ENCODE measurements around the gene NHLRC4. TPM values are rescaled to one million over a fixed set of nuclear protein-coding genes. Genes with fewer than 3 reads are reported as not detected.

NHLRC4 gene
- total and polyA plus RNA-seq, 2 of the 13 experiments (the other 11 are each of a cell fraction or from before 2014, with no cell fraction given), result 0.40 to 0.59 TPM

DNA sequence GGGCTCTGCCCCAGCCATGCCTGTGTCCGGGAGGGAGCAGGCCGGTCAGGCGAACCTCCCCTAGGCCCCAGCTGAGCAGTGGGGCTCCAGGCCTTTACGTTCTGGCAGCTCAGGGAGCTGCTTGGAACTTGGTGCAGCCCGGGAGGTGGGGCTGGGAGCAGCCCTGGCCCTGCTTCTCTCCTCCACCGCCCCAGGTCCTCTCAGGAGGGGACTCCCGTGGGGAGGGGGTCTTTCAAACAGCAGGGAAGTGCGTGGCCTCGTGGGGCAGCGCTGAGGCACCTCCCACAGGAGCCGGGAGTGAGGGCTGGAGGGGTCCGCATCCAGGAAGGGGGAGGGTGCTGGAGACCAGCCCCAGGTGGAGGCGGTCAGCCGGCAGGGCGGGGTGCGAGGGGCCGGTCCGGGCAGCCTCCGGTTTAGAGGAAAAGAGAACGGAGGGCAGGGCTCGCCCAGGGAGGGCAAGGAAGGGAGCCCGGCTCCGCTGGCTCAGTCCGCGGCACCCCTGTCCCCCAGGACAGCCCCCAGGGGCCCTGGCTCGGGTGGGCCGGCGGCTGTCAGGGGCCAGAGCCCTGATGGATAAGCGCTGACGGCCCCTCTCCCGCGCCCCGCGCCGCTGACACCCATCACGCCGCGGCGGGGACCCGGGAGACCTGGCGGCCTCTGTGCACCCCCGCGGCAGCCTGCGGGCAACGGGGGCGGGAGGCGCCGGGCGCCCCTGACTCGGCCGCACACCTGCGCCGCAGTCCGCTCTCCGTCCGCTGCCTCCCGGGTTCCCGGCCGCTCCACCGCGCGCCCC is 7.2 kb upstream of the NHLRC4 start (continued):
- TF ChIP-seq, protein P1, sequence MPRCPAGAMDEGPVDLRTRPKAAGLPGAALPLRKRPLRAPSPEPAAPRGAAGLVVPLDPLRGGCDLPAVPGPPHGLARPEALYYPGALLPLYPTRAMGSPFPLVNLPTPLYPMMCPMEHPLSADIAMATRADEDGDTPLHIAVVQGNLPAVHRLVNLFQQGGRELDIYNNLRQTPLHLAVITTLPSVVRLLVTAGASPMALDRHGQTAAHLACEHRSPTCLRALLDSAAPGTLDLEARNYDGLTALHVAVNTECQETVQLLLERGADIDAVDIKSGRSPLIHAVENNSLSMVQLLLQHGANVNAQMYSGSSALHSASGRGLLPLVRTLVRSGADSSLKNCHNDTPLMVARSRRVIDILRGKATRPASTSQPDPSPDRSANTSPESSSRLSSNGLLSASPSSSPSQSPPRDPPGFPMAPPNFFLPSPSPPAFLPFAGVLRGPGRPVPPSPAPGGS (CRISPR knock-in tag; IDR thresholded peaks at IDR 0.05), result no peak
- TF ChIP-seq ZNF441 (CRISPR knock-in tag; IDR thresholded peaks at IDR 0.05; ENCODE audit: borderline replicate concordance) (no peak), ZNF644 (CRISPR knock-in tag; IDR thresholded peaks at IDR 0.05; ENCODE audit: low read depth) (no peak), NR3C1 (CRISPR knock-in tag; IDR thresholded peaks at IDR 0.05) (no peak), SMARCE1 (IDR thresholded peaks at IDR 0.05; ENCODE audit: borderline replicate concordance) (no peak), ZFP36 (IDR thresholded peaks at IDR 0.05; ENCODE audit: borderline replicate concordance, low read depth, low read length, partially characterized antibody) (no peak), EZH2 (conservative IDR thresholded peaks at IDR 0.05; ENCODE audit: low read depth, low read length) (peak; percentile 34; the same call in 1 of the 2 replicates), TSC22D2 (CRISPR knock-in tag; IDR thresholded peaks at IDR 0.05; ENCODE audit: borderline replicate concordance) (no peak), ZNF672 (CRISPR knock-in tag; IDR thresholded peaks at IDR 0.05) (no peak), SRSF9 (IDR thresholded peaks at IDR 0.05; ENCODE audit: borderline replicate concordance, insufficient read depth, low read depth, low read length, poor library complexity, severe bottlenecking) (no peak), GTF3A (CRISPR knock-in tag; conservative IDR thresholded peaks at IDR 0.05) (no peak), PATZ1 (CRISPR knock-in tag; IDR thresholded peaks at IDR 0.05) (0 out of 2 replicates have a peak, but pooled peaks have one; percentile 13)
- TF ChIP-seq, protein P2, sequence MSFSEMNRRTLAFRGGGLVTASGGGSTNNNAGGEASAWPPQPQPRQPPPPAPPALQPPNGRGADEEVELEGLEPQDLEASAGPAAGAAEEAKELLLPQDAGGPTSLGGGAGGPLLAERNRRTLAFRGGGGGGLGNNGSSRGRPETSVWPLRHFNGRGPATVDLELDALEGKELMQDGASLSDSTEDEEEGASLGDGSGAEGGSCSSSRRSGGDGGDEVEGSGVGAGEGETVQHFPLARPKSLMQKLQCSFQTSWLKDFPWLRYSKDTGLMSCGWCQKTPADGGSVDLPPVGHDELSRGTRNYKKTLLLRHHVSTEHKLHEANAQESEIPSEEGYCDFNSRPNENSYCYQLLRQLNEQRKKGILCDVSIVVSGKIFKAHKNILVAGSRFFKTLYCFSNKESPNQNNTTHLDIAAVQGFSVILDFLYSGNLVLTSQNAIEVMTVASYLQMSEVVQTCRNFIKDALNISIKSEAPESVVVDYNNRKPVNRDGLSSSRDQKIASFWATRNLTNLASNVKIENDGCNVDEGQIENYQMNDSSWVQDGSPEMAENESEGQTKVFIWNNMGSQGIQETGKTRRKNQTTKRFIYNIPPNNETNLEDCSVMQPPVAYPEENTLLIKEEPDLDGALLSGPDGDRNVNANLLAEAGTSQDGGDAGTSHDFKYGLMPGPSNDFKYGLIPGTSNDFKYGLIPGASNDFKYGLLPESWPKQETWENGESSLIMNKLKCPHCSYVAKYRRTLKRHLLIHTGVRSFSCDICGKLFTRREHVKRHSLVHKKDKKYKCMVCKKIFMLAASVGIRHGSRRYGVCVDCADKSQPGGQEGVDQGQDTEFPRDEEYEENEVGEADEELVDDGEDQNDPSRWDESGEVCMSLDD (CRISPR knock-in tag; IDR thresholded peaks at IDR 0.05; ENCODE audit: borderline replicate concordance), result no peak
- TF ChIP-seq, protein P3, sequence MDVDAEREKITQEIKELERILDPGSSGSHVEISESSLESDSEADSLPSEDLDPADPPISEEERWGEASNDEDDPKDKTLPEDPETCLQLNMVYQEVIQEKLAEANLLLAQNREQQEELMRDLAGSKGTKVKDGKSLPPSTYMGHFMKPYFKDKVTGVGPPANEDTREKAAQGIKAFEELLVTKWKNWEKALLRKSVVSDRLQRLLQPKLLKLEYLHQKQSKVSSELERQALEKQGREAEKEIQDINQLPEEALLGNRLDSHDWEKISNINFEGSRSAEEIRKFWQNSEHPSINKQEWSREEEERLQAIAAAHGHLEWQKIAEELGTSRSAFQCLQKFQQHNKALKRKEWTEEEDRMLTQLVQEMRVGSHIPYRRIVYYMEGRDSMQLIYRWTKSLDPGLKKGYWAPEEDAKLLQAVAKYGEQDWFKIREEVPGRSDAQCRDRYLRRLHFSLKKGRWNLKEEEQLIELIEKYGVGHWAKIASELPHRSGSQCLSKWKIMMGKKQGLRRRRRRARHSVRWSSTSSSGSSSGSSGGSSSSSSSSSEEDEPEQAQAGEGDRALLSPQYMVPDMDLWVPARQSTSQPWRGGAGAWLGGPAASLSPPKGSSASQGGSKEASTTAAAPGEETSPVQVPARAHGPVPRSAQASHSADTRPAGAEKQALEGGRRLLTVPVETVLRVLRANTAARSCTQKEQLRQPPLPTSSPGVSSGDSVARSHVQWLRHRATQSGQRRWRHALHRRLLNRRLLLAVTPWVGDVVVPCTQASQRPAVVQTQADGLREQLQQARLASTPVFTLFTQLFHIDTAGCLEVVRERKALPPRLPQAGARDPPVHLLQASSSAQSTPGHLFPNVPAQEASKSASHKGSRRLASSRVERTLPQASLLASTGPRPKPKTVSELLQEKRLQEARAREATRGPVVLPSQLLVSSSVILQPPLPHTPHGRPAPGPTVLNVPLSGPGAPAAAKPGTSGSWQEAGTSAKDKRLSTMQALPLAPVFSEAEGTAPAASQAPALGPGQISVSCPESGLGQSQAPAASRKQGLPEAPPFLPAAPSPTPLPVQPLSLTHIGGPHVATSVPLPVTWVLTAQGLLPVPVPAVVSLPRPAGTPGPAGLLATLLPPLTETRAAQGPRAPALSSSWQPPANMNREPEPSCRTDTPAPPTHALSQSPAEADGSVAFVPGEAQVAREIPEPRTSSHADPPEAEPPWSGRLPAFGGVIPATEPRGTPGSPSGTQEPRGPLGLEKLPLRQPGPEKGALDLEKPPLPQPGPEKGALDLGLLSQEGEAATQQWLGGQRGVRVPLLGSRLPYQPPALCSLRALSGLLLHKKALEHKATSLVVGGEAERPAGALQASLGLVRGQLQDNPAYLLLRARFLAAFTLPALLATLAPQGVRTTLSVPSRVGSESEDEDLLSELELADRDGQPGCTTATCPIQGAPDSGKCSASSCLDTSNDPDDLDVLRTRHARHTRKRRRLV (CRISPR knock-in tag; IDR thresholded peaks at IDR 0.05), result no peak
- TF ChIP-seq, protein P4, sequence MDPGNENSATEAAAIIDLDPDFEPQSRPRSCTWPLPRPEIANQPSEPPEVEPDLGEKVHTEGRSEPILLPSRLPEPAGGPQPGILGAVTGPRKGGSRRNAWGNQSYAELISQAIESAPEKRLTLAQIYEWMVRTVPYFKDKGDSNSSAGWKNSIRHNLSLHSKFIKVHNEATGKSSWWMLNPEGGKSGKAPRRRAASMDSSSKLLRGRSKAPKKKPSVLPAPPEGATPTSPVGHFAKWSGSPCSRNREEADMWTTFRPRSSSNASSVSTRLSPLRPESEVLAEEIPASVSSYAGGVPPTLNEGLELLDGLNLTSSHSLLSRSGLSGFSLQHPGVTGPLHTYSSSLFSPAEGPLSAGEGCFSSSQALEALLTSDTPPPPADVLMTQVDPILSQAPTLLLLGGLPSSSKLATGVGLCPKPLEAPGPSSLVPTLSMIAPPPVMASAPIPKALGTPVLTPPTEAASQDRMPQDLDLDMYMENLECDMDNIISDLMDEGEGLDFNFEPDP (CRISPR knock-in tag; conservative IDR thresholded peaks at IDR 0.05), result no peak
